Panc1 (cell line): ENCODE data around the gene WASF1.

Experiments
- CTCF ChIP-seq: fragments of 450-650 bp; IDR thresholded peaks from 2 replicates; pipeline ENCODE4 v1.5.1; 2017; ENCODE audit warnings: mild to moderate bottlenecking
- POLR2AphosphoS5 ChIP-seq: IDR thresholded peaks from 2 replicates; pipeline ENCODE4 v1.6.1; 2012; ENCODE audit warnings: mild to moderate bottlenecking, low read depth, low read length, moderate library complexity
- SIN3A ChIP-seq: IDR thresholded peaks from 2 replicates; pipeline ENCODE4 v1.6.1; 2012; ENCODE audit warnings: low read depth, mild to moderate bottlenecking, low read length, moderate library complexity, borderline replicate concordance; ENCODE audit not compliant: insufficient read depth

- no peak for TF ChIP-seq CTCF
- TF ChIP-seq SIN3A, result no peak
- no peak for TF ChIP-seq POLR2AphosphoS5
These were observed 32.3 kb upstream of the WASF1 start for GRCh38 chr6:110211753-110212152.
